ENCODE data around the gene ADAM17.

GRCh38 chr2:9440058-9440727, 115.4 kb downstream of the ADAM17 start:
- TF ChIP-seq CTCF (IDR thresholded peaks at IDR 0.05) (no peak), POLR2A (IDR thresholded peaks at IDR 0.05) (no peak)
